Stimulated activated CD4-positive, alpha-beta T cell treated with anti-CD3 and anti-CD28 coated beads, Interleukin-1b, Interleukin-23, amount 100 ng/mL, for 48 hours (primary cell): ENCODE data around the gene ACSM5.
"Not testable (repeated sequence)": the region's sequence is repeated elsewhere in the genome, so short reads cannot be mapped to it uniquely, and the experiment has no call there.

Experiments used
- DNase-seq: peaks from one replicate; pipeline ENCODE4 v3.0.0-alpha.2; 2020

Gene ACSM5

DNA sequence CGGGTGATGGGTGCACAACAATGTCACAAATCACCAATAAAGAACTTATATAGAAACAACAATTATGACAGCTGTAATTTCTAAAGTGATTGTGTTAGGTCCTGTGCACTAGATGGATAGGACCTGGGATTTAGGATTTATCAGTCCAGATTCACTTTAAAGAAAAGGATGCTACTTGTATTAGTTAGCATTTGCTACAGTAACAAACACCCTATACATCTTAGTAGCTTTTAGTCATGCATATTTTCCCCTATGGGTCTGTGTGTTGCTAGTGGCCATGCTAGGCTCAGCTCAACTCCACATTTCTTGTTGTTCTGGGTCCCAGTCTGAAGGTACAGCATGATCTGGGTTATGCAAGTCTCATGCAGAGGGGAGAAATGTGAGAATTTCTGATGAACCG is 49.9 kb downstream of the ACSM5 start:
- not testable (repeated sequence) for DNase-seq

- DNase-seq = not testable (repeated sequence)
Observed at GRCh38 chr16:20460313-20460712, 51.0 kb downstream of the ACSM5 start.

GRCh38 chr16:20468954-20469353 is 59.6 kb downstream of the ACSM5 start:
- not testable (repeated sequence) for DNase-seq

DNA sequence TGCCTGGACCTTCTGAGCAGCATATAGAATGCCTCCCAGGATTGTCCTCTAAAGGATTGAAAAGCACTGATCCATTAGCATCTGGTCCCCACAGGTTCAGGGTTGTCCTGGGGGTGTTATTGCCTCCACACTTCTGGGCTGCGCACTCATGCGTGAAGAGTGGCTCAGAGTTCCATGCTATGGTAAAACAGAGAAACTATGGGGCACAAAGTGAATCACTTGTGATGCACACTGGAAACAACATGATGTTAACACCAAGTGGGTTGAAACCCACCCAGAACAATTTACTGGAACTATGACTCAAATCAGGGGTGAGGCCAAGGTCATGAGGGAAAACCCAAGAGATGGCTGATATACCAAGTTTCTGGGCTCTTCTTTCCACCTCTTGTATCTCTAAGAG is 60.6 kb downstream of the ACSM5 start:
- DNase-seq = peak; percentile 5

- not testable (repeated sequence) for DNase-seq
Observed at GRCh38 chr16:20470732-20471131, 61.4 kb downstream of the ACSM5 start.

GRCh38 chr16:20477188-20477744 is 67.9 kb downstream of the ACSM5 start:
- DNase-seq = not testable (repeated sequence)

GRCh38 chr16:20483989-20484388 is 74.7 kb downstream of the ACSM5 start:
- DNase-seq = not testable (repeated sequence)

- no peak for DNase-seq
Observed at GRCh38 chr16:20484726-20485125, 75.4 kb downstream of the ACSM5 start.

GRCh38 chr16:20485408-20485807 is 76.1 kb downstream of the ACSM5 start:
- no peak for DNase-seq
